GM18507 (cell line): Measurements from ENCODE around the gene UROS.

Source experiments
- DNase-seq: peaks from one replicate; pipeline ENCODE4 v3.0.0; 2011; ENCODE audit warnings: low read depth; ENCODE audit not compliant: insufficient read length; ENCODE audit errors: extremely low spot score
- FAIRE-seq: peaks from 2 replicates; lab custom pipeline; 2011; peaks lifted over from hg19 to GRCh38; lab: Jason Lieb, UNC

The UROS gene

GRCh38 chr10:125838802-125839575 lies 15.9 kb upstream of the UROS start:
- FAIRE-seq (no peak), DNase-seq (no peak)

- FAIRE-seq (no peak), DNase-seq (no peak)
Measured at GRCh38 chr10:125836746-125837145, 13.7 kb upstream of the UROS start.

GRCh38 chr10:125828311-125828710 lies 5.3 kb upstream of the UROS start:
- FAIRE-seq (no peak), DNase-seq (no peak)

GRCh38 chr10:125827133-125827532 lies 4.1 kb upstream of the UROS start:
- no peak for DNase-seq
- FAIRE-seq, result no peak

GRCh38 chr10:125824736-125825135 lies 1.7 kb upstream of the UROS start:
- FAIRE-seq, result no peak
- DNase-seq, result no peak

GRCh38 chr10:125823663-125824251 lies 699 bp upstream of the UROS start:
- no peak for FAIRE-seq
- no peak for DNase-seq

- DNase-seq (no peak), FAIRE-seq (peak; percentile 68)
Measured at GRCh38 chr10:125820701-125821100, 2.4 kb downstream of the UROS start.

GRCh38 chr10:125817337-125817946 lies 5.6 kb downstream of the UROS start:
- DNase-seq (no peak), FAIRE-seq (no peak)

GRCh38 chr10:125816548-125816947 lies 6.5 kb downstream of the UROS start:
- no peak for DNase-seq
- FAIRE-seq, result no peak

GRCh38 chr10:125815764-125816163 lies 7.3 kb downstream of the UROS start:
- FAIRE-seq (no peak), DNase-seq (no peak)

- DNase-seq (no peak), FAIRE-seq (no peak)
Measured at GRCh38 chr10:125812128-125812750, 10.8 kb downstream of the UROS start.

- no peak for FAIRE-seq
Measured at GRCh38 chr10:125811251-125811650, 11.8 kb downstream of the UROS start.

GRCh38 chr10:125808047-125808446 lies 15.0 kb downstream of the UROS start:
- DNase-seq (no peak), FAIRE-seq (no peak)

More at GRCh38 chr10:125811251-125811650, 11.8 kb downstream of the UROS start:
- no peak for DNase-seq

- DNase-seq (no peak), FAIRE-seq (no peak)
Measured at GRCh38 chr10:125802739-125803138, 20.3 kb downstream of the UROS start.

- FAIRE-seq (no peak), DNase-seq (no peak)
Measured at GRCh38 chr10:125802131-125802530, 20.9 kb downstream of the UROS start.

GRCh38 chr10:125801574-125801973 lies 21.5 kb downstream of the UROS start:
- DNase-seq (no peak), FAIRE-seq (no peak)

GRCh38 chr10:125799451-125800182 lies 23.4 kb downstream of the UROS start:
- DNase-seq, result no peak
- no peak for FAIRE-seq

GRCh38 chr10:125797994-125798662 lies 24.9 kb downstream of the UROS start:
- no peak for DNase-seq
- FAIRE-seq, result no peak

- FAIRE-seq (no peak), DNase-seq (no peak)
Measured at GRCh38 chr10:125797424-125797823, 25.6 kb downstream of the UROS start.
